ENCODE data around the gene ROCK2. TPM values are rescaled to one million over a fixed set of nuclear protein-coding genes. Genes with fewer than 3 reads are reported as not detected.

ROCK2 gene
- total RNA-seq (2021) = 28.5 and 38.0 TPM in 2 replicates
- percentile 88 among the genes with signal in this experiment for Bru-seq, nascent RNA
- percentile 84 among the genes with signal in this experiment for BruChase-seq, experiment 1, labeled RNA remaining after a 2-hour chase
- BruChase-seq, experiment 2, labeled RNA remaining after a 6-hour chase = percentile 84 among the genes with signal in this experiment
- long read RNA-seq, full-length matches to known transcripts = 13 of 20 reads
- long read RNA-seq, partial matches to known transcripts = 3 of 20 reads
- long read RNA-seq, other reads (novel, unspliced or antisense) = 4 of 20 reads

- Histone ChIP-seq H4K20me1 (ENCODE audit: insufficient read depth) (peaks cover 33% of the 10 kb centered on the region), H3K9me3 (ENCODE audit: insufficient read depth, low read depth) (no peaks in the 10 kb centered on the region), H2AFZ (peak within 1 kb of the TSS; percentile 89), H3K36me3 (ENCODE audit: low read depth) (no peaks in the 10 kb centered on the region), H3K4me1 (replicated peaks; ENCODE audit: insufficient read depth) (peaks cover 50% of the 10 kb centered on the region), H3K4me3 (peak within 1 kb of the TSS; percentile 65), H3K4me2 (peak within 1 kb of the TSS; percentile 92), H3K79me2 (ENCODE audit: low read depth) (peaks cover 46% of the 10 kb centered on the region), H3K9me2 (ENCODE audit: insufficient read depth) (0 out of 2 replicates have a peak, but pooled peaks cover 3% of the 10 kb centered on the region), H3F3A (ENCODE audit: insufficient read depth, low read depth) (peaks cover 34% of the 10 kb centered on the region), H3K27ac (peak within 1 kb of the TSS; percentile 98), H3K27me3 (ENCODE audit: insufficient read depth, low read depth) (no peaks in the 10 kb centered on the region)
- DNase-seq = peak; percentile 48 to 87
- no TSS peak for BruUV-seq (replicated peaks)
- POLR2A ChIA-PET (ENCODE audit: unreplicated experiment) = interaction anchor here (0.6 to 0.7 kb wide), 3 partner anchors 194 to 399 kb away, joined by 3 to 7 read pairs (median 6); no protein-coding TSS in a partner anchor
- CTCF ChIA-PET = interaction anchor here (1.4 kb wide), 1 partner anchor 30 kb away, joined by 4 read pairs; no protein-coding TSS in a partner anchor
- intact Hi-C loops (cut with micrococcal nuclease; ENCODE audit: unreplicated experiment) = loop anchor here (5.0 kb wide), 4 partner anchors 48 to 192 kb away; no protein-coding TSS in a partner anchor
- no peak for TF ChIP-seq CTCF (conservative IDR thresholded peaks at IDR 0.05)
- TF ChIP-seq EZH2 (IDR thresholded peaks at IDR 0.05; ENCODE audit: low read depth) = no peak
Measured at GRCh38 chr2:11344342-11344955, at the start of gene ROCK2. ROCK2 (minus strand) TSS chr2:11344636; CDS start chr2:11344136, 500 bp downstream.

DNA sequence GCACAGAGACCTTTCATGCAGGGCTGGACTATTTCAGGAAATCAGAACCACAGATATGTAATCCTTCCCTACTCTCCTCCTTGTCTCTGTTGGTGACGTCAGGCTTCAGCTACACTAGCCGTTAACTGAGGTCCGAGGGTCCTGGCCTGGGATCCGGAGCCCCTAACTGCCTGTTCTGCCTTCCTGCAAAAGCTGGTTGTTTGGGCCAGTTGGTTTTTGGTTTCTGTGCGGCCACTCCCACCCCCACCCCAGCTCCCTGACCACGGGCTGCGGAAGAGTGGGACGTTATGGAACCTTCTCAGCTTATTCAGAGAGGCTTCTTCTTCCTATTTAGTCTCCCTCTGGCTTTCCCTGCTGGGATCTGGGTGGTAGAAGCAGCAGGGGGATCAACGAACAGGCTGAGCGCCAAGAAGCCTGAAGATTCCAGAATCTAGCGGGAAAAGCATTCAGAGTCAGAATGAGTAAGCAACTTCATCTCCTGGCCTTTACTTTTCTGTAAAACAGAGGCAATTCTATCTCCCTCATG, 49.3 kb upstream of the ROCK2 start:
- intact Hi-C loops (cut with micrococcal nuclease; ENCODE audit: unreplicated experiment) = loop anchor here (5.0 kb wide), 1 partner anchor 51 kb away; the partner anchor contains the start of gene ROCK2
- H2AFZ ChIP-seq = no peak overlapping the region
- no peak overlapping the region for H3K27ac ChIP-seq
- no peaks in the 10 kb centered on the region for H3F3A ChIP-seq (ENCODE audit: insufficient read depth, low read depth)
- H3K9me2 ChIP-seq (ENCODE audit: insufficient read depth) = no peaks in the 10 kb centered on the region
- no TSS peak for BruUV-seq (replicated peaks)
- no peaks in the 10 kb centered on the region for H3K79me2 ChIP-seq (ENCODE audit: low read depth)
- H3K4me2 ChIP-seq = no peak overlapping the region
- H3K36me3 ChIP-seq (ENCODE audit: low read depth) = no peaks in the 10 kb centered on the region
- DNase-seq = no peak
- ChIA-PET POLR2A (ENCODE audit: unreplicated experiment) (no interaction called here), CTCF (no interaction called here)
- H3K4me3 ChIP-seq = no peak overlapping the region
- H3K27me3 ChIP-seq (ENCODE audit: insufficient read depth, low read depth) = no peaks in the 10 kb centered on the region
- no peaks in the 10 kb centered on the region for H4K20me1 ChIP-seq (ENCODE audit: insufficient read depth)
- no peaks in the 10 kb centered on the region for H3K4me1 ChIP-seq (replicated peaks; ENCODE audit: insufficient read depth)
- TF ChIP-seq CTCF (conservative IDR thresholded peaks at IDR 0.05) = no peak
- no peak for TF ChIP-seq EZH2 (IDR thresholded peaks at IDR 0.05; ENCODE audit: low read depth)
- H3K9me3 ChIP-seq (ENCODE audit: insufficient read depth, low read depth) = no peaks in the 10 kb centered on the region

DNA sequence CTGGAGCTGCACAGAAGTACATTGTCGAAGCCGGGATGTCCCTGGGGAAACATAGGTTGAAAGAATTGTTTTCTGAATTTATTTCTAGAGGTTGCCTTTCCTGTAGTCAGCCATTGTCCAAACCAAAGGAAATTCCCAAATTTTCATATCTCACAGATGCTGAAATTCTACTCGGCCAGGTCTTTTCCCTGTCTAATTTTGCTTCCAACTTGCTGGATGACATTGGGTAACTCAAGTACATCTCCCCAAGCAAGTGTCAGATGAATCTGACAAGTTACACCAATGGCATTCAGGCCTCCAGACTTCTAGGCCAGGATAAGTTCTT, 47.5 kb upstream of the ROCK2 start:
- Histone ChIP-seq H4K20me1 (ENCODE audit: insufficient read depth) (no peaks in the 10 kb centered on the region), H3K36me3 (ENCODE audit: low read depth) (no peaks in the 10 kb centered on the region), H3K9me3 (ENCODE audit: insufficient read depth, low read depth) (no peaks in the 10 kb centered on the region), H3K27ac (no peak overlapping the region), H3K9me2 (ENCODE audit: insufficient read depth) (no peaks in the 10 kb centered on the region), H3K4me1 (replicated peaks; ENCODE audit: insufficient read depth) (no peaks in the 10 kb centered on the region), H2AFZ (no peak overlapping the region), H3K4me3 (no peak overlapping the region), H3F3A (ENCODE audit: insufficient read depth, low read depth) (no peaks in the 10 kb centered on the region), H3K27me3 (ENCODE audit: insufficient read depth, low read depth) (no peaks in the 10 kb centered on the region), H3K79me2 (ENCODE audit: low read depth) (no peaks in the 10 kb centered on the region), H3K4me2 (no peak overlapping the region)
- POLR2A ChIA-PET (ENCODE audit: unreplicated experiment) = no interaction called here
- intact Hi-C loops (cut with micrococcal nuclease; ENCODE audit: unreplicated experiment) = loop anchor here (2.0 to 5.0 kb wide), 2 partner anchors 17 to 50 kb away; partner anchors contain the start of gene ROCK2
- BruUV-seq (replicated peaks) = no TSS peak
- TF ChIP-seq EZH2 (IDR thresholded peaks at IDR 0.05; ENCODE audit: low read depth) = no peak
- TF ChIP-seq CTCF (conservative IDR thresholded peaks at IDR 0.05) = no peak
- no peak for DNase-seq
- CTCF ChIA-PET = no interaction called here

Data from PC-9 (cell line).